ENCODE measurements around the gene MBNL2. TPM values are rescaled to one million over a fixed set of nuclear protein-coding genes. Genes with fewer than 3 reads are reported as not detected.
"Not testable (repeated sequence)": the region's sequence is repeated elsewhere in the genome, so short reads cannot be mapped to it uniquely, and the experiment has no call there.

The MBNL2 gene
- total RNA-seq, 1 donor from 2014 or later, result 16.9 TPM

GRCh38 chr13:97347255-97347932, 125.3 kb downstream of the MBNL2 start:
- Mint-ChIP-seq H3K9me3 (peaks cover 8% of the 10 kb centered on the region), H3K4me3 (no peak overlapping the region), H3K36me3 (ENCODE audit: low read depth) (peaks cover 44% of the 10 kb centered on the region), H3K4me1 (peaks cover 7% of the 10 kb centered on the region), H3K27ac (ENCODE audit: unreplicated experiment) (no peak overlapping the region), H3K27me3 (ENCODE audit: low read depth) (no peaks in the 10 kb centered on the region)
- no peak for DNase-seq (ENCODE audit: low read depth, low spot score)
- TF ChIP-seq, protein P1, sequence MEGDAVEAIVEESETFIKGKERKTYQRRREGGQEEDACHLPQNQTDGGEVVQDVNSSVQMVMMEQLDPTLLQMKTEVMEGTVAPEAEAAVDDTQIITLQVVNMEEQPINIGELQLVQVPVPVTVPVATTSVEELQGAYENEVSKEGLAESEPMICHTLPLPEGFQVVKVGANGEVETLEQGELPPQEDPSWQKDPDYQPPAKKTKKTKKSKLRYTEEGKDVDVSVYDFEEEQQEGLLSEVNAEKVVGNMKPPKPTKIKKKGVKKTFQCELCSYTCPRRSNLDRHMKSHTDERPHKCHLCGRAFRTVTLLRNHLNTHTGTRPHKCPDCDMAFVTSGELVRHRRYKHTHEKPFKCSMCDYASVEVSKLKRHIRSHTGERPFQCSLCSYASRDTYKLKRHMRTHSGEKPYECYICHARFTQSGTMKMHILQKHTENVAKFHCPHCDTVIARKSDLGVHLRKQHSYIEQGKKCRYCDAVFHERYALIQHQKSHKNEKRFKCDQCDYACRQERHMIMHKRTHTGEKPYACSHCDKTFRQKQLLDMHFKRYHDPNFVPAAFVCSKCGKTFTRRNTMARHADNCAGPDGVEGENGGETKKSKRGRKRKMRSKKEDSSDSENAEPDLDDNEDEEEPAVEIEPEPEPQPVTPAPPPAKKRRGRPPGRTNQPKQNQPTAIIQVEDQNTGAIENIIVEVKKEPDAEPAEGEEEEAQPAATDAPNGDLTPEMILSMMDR (conservative IDR thresholded peaks at IDR 0.05), result no peak

- Mint-ChIP-seq H3K4me3 (no peak overlapping the region), H3K27me3 (ENCODE audit: low read depth) (no peaks in the 10 kb centered on the region), H3K27ac (ENCODE audit: unreplicated experiment) (no peak overlapping the region), H3K9me3 (peaks cover 8% of the 10 kb centered on the region), H3K4me1 (peaks cover 7% of the 10 kb centered on the region), H3K36me3 (ENCODE audit: low read depth) (peaks cover 41% of the 10 kb centered on the region)
- TF ChIP-seq, protein P1 (conservative IDR thresholded peaks at IDR 0.05), result no peak
- no peak for DNase-seq (ENCODE audit: low read depth, low spot score)
Measured at GRCh38 chr13:97348569-97349100, 126.5 kb downstream of the MBNL2 start.

DNA sequence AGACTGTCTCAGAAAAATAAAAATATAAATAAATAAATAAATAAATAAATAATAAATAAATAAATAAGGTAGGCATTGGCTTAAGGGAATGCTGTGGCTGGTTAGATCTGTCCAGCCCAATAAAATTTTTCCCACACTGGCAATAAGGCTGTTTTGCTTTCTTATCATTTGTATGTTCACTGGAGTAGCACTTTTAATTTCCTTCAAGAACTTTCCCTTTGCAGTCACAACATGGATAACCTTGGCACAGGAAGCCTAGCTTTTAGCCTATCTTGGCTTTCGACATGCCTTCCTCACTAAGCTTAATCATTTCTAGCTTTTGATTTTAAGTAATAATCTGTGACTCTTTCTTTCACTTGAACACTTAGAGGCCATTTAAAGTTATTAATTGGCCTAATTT, 129.9 kb downstream of the MBNL2 start:
- H3K4me1 Mint-ChIP-seq; H3K27ac Mint-ChIP-seq (ENCODE audit: unreplicated experiment); H3K27me3 Mint-ChIP-seq (ENCODE audit: low read depth); H3K9me3 Mint-ChIP-seq; DNase-seq (ENCODE audit: low read depth, low spot score); H3K4me3 Mint-ChIP-seq: not testable (repeated sequence)
- peaks cover 40% of the 10 kb centered on the region for H3K36me3 Mint-ChIP-seq (ENCODE audit: low read depth)

GRCh38 chr13:97352815-97353214, 130.7 kb downstream of the MBNL2 start:
- Mint-ChIP-seq H3K4me1 (no peaks in the 10 kb centered on the region), H3K36me3 (ENCODE audit: low read depth) (peaks cover 42% of the 10 kb centered on the region), H3K27ac (ENCODE audit: unreplicated experiment) (no peak overlapping the region), H3K9me3 (peaks cover 8% of the 10 kb centered on the region), H3K27me3 (ENCODE audit: low read depth) (no peaks in the 10 kb centered on the region), H3K4me3 (no peak overlapping the region)
- DNase-seq (ENCODE audit: low read depth, low spot score), result no peak
- TF ChIP-seq, protein P1 (conservative IDR thresholded peaks at IDR 0.05), result no peak

- TF ChIP-seq, protein P1 (conservative IDR thresholded peaks at IDR 0.05), result no peak
- Mint-ChIP-seq H3K27me3 (ENCODE audit: low read depth) (no peaks in the 10 kb centered on the region), H3K4me3 (no peak overlapping the region), H3K27ac (ENCODE audit: unreplicated experiment) (no peak overlapping the region), H3K4me1 (no peaks in the 10 kb centered on the region), H3K9me3 (peaks cover 8% of the 10 kb centered on the region), H3K36me3 (ENCODE audit: low read depth) (peaks cover 40% of the 10 kb centered on the region)
- DNase-seq (ENCODE audit: low read depth, low spot score), result no peak
Measured at GRCh38 chr13:97353927-97354675, 132.0 kb downstream of the MBNL2 start.

GRCh38 chr13:97354808-97355207, 132.7 kb downstream of the MBNL2 start:
- Mint-ChIP-seq H3K9me3 (peaks cover 8% of the 10 kb centered on the region), H3K4me1 (peaks cover 5% of the 10 kb centered on the region), H3K27ac (ENCODE audit: unreplicated experiment) (no peak overlapping the region), H3K36me3 (ENCODE audit: low read depth) (peaks cover 37% of the 10 kb centered on the region), H3K27me3 (ENCODE audit: low read depth) (no peaks in the 10 kb centered on the region), H3K4me3 (no peak overlapping the region)
- TF ChIP-seq, protein P1 (conservative IDR thresholded peaks at IDR 0.05), result no peak
- DNase-seq (ENCODE audit: low read depth, low spot score), result no peak

Measured in neural crest cell (in vitro differentiated cells).